IMR-90 (cell line): ENCODE results near the gene SLC66A3. TPM values are rescaled to one million over a fixed set of nuclear protein-coding genes. Genes with fewer than 3 reads are reported as not detected.

Experiments used
- ATAC-seq: fragments of 200-7000 bp; cut with Tn5 transposase; 2 replicates; pipeline ENCODE4 v1.9.1; 2020; ENCODE audit warnings: low read depth, mild to moderate bottlenecking, moderate library complexity
- BruUV-seq: library from RNA; stranded (reverse); fragments of 400-500 nt; replicated peaks from 2 replicates; lab custom pipeline; 2021; lab: Mats Ljungman, UMichigan
- CTCF ChIA-PET: fragments of 300-600 bp; formaldehyde crosslinking; extraction: SDS; loops from one replicate; lab custom pipeline; 2021; ENCODE audit warnings: antibody characterized with exemption; lab: Yijun Ruan, JAX
- POLR2A ChIA-PET: fragments of 300-600 bp; sonication (Branson Sonifier 250); formaldehyde crosslinking; loops from one replicate; lab custom pipeline; 2022; ENCODE audit warnings: antibody characterized with exemption; ENCODE audit not compliant: unreplicated experiment; lab: Charles Lee
- DNase-seq: peaks from one replicate; pipeline ENCODE4 v3.0.0; 2013
- H2AFZ ChIP-seq: replicated peaks from 2 replicates; pipeline ENCODE3; 2013; ENCODE audit warnings: low read length, mild to moderate bottlenecking; ENCODE audit not compliant: poor library complexity
- H2AK5ac ChIP-seq: 2 replicates; pipeline ENCODE4 v1.6.1; 2013; ENCODE audit warnings: low read depth, low read length, inconsistent platforms
- H2AK9ac ChIP-seq: replicated peaks from 2 replicates; pipeline ENCODE3; 2013; ENCODE audit warnings: mild to moderate bottlenecking, low read depth, low read length, moderate library complexity; ENCODE audit not compliant: poor library complexity
- H2BK120ac ChIP-seq: 2 replicates; pipeline ENCODE4 v1.6.1; 2013; ENCODE audit warnings: low read depth, low read length, inconsistent platforms
- H2BK15ac ChIP-seq: 3 replicates; pipeline ENCODE4 v1.6.1; 2013; ENCODE audit warnings: low read depth, low read length, inconsistent platforms
- H2BK20ac ChIP-seq: 2 replicates; pipeline ENCODE4 v1.6.1; 2013; ENCODE audit warnings: low read depth, mild to moderate bottlenecking, inconsistent platforms, low read length, moderate library complexity
- H2BK5ac ChIP-seq: 2 replicates; pipeline ENCODE4 v1.6.1; 2013; ENCODE audit warnings: mild to moderate bottlenecking, low read depth, low read length, inconsistent platforms; ENCODE audit not compliant: poor library complexity, severe bottlenecking
- H3K14ac ChIP-seq: replicated peaks from 2 replicates; pipeline ENCODE4 v1.6.1; 2013; ENCODE audit warnings: low read depth, low read length, inconsistent platforms
- H3K18ac ChIP-seq: 2 replicates; pipeline ENCODE4 v1.6.1; 2013; ENCODE audit warnings: low read depth, low read length, control low read depth
- H3K23ac ChIP-seq: 2 replicates; pipeline ENCODE4 v1.6.1; 2013; ENCODE audit warnings: low read depth, low read length, inconsistent platforms
- H3K27ac ChIP-seq: 2 replicates; pipeline ENCODE4 v1.5.1; 2013; ENCODE audit warnings: mild to moderate bottlenecking, control low read depth, low read length; ENCODE audit not compliant: insufficient read depth
- H3K27me3 ChIP-seq: 2 replicates; pipeline ENCODE4 v1.6.1; 2013; ENCODE audit warnings: low read length; ENCODE audit not compliant: control insufficient read depth, insufficient read depth
- H3K36me3 ChIP-seq: 2 replicates; pipeline ENCODE4 v1.6.1; 2013; ENCODE audit warnings: low read length, mixed read lengths; ENCODE audit not compliant: control insufficient read depth, insufficient read depth
- H3K4ac ChIP-seq: 2 replicates; pipeline ENCODE4 v1.6.1; 2013; ENCODE audit warnings: low read depth, low read length, inconsistent platforms
- H3K4me1 ChIP-seq: 2 replicates; pipeline ENCODE4 v1.6.1; 2013; ENCODE audit warnings: low read length, mixed read lengths; ENCODE audit not compliant: control insufficient read depth, insufficient read depth
- H3K4me2 ChIP-seq: 2 replicates; pipeline ENCODE4 v1.6.1; 2013; ENCODE audit warnings: low read depth, mild to moderate bottlenecking, control low read depth, low read length, moderate library complexity
- H3K4me3 ChIP-seq: 2 replicates; pipeline ENCODE4 v1.5.1; 2013; ENCODE audit warnings: low read depth, mild to moderate bottlenecking, control low read depth, low read length, moderate library complexity; ENCODE audit not compliant: insufficient read depth
- H3K56ac ChIP-seq: 2 replicates; pipeline ENCODE4 v1.6.1; 2013; ENCODE audit warnings: low read length, inconsistent platforms; ENCODE audit not compliant: insufficient read depth; ENCODE audit errors: extremely low read depth
- H3K79me1 ChIP-seq, 2 experiments: 2 replicates each; pipeline ENCODE4 v1.6.1; 2013; ENCODE audit warnings: low read length in 2 of 2, inconsistent platforms in 1 of 2, low read depth in 1 of 2
- H3K9ac ChIP-seq: 2 replicates; pipeline ENCODE4 v1.6.1; 2013; ENCODE audit warnings: low read depth, low read length, control low read depth
- H3K9me1 ChIP-seq: 2 replicates; pipeline ENCODE4 v1.6.1; 2013; ENCODE audit warnings: low read length, inconsistent platforms; ENCODE audit not compliant: insufficient read depth
- H3K9me3 ChIP-seq: 2 replicates; pipeline ENCODE4 v1.6.1; 2013; ENCODE audit warnings: low read length; ENCODE audit not compliant: control insufficient read depth, insufficient read depth
- H4K20me1 ChIP-seq: 2 replicates; pipeline ENCODE4 v1.6.1; 2013; ENCODE audit warnings: low read length, inconsistent platforms; ENCODE audit not compliant: insufficient read depth
- H4K5ac ChIP-seq: 2 replicates; pipeline ENCODE4 v1.6.1; 2013; ENCODE audit warnings: mild to moderate bottlenecking, low read depth, low read length, control low read depth
- H4K8ac ChIP-seq, 2 experiments: 2 replicates each; pipeline ENCODE4 v1.6.1; 2013; ENCODE audit warnings: low read depth in 2 of 2, low read length in 2 of 2, control low read depth in 1 of 2, inconsistent platforms in 1 of 2
- H4K91ac ChIP-seq: 2 replicates; pipeline ENCODE4 v1.6.1; 2013; ENCODE audit warnings: low read depth, low read length, inconsistent platforms; ENCODE audit not compliant: insufficient read depth
- NFE2L2 ChIP-seq: fragments of 150-350 bp; IDR thresholded peaks from 2 replicates; pipeline ENCODE4 v1.6.1; 2016; ENCODE audit warnings: low read depth, mild to moderate bottlenecking, low read length
- WGBS, 2 experiments: methylation state at CpG; one replicate each; pipeline versions ENCODE4 v1.1.5 to v1.1.7; 2013; ENCODE audit warnings: missing lambda C conversion rate in 2 of 2; ENCODE audit not compliant: insufficient read length in 1 of 2; ENCODE audit errors: extremely low coverage in 2 of 2; 5-methylcytosine and 5-hydroxymethylcytosine counted together
- dilution Hi-C: fragments of 300-500 bp; cut with HindIII; formaldehyde crosslinking; loops from one replicate; pipeline ENCODE4 v1.14.3; 2018; ENCODE audit warnings: low sequenced_read_pairs; ENCODE audit not compliant: unreplicated experiment
- in situ Hi-C: fragments of 300-500 bp; cut with MboI; formaldehyde crosslinking; loops from 3 replicates; pipeline ENCODE4 v1.14.3; 2019; ENCODE audit warnings: low sequenced_read_pairs, inconsistent platforms, mixed read lengths
- intact Hi-C: fragments of 100-400 bp; cut with micrococcal nuclease; formaldehyde crosslinking; loops from 2 replicates; pipeline ENCODE4 v1.10.0; 2022
- polyA plus RNA-seq, 3 experiments: library from polyadenylated mRNA; depleted of rRNA; stranded (reverse); fragments of >200 nt; gene quantifications; 2 replicates each; pipeline ENCODE4 v1.2.3, GENCODE V29; 2012; ENCODE audit warnings: low replicate concordance in 1 of 3
- total RNA-seq: library from RNA; depleted of rRNA; stranded (reverse); fragments of >200 nt; gene quantifications from 2 replicates; pipeline ENCODE4 v1.2.3, GENCODE V29; 2012

SLC66A3 gene
- total and polyA plus RNA-seq, 2 of the 4 experiments (the other 2 are of a cell fraction): 18.1 to 25.2 TPM

GRCh38 chr2:11174222-11174621 lies 19.0 kb downstream of the SLC66A3 start:
- Histone ChIP-seq H3K9ac (no peak overlapping the region), H3K23ac (no peak overlapping the region), H4K8ac (no peak overlapping the region), H3K36me3 (peaks cover 1% of the 10 kb centered on the region; the same call in 1 of the 2 replicates), H2AFZ (no peak overlapping the region), H3K27ac (no peak overlapping the region), H4K5ac (no peak overlapping the region), H3K4me3 (no peak overlapping the region), H3K27me3 (no peaks in the 10 kb centered on the region), H3K4ac (no peak overlapping the region), H2AK5ac (no peak overlapping the region), H3K9me3 (no peaks in the 10 kb centered on the region), H3K4me2 (no peak overlapping the region), H2BK20ac (no peak overlapping the region), H2BK5ac (no peak overlapping the region), H3K79me1 (peaks cover 0 to 7% of the 10 kb centered on the region in 2 experiments; a peak in 2 of 4 replicates), H2AK9ac (no peak overlapping the region), H2BK15ac (no peak overlapping the region), H3K4me1 (peaks cover 9% of the 10 kb centered on the region), H3K18ac (no peak overlapping the region), H3K56ac (no peak overlapping the region), H3K9me1 (peaks cover 6% of the 10 kb centered on the region), H4K20me1 (peaks cover 3% of the 10 kb centered on the region; the same call in 1 of the 2 replicates), H4K91ac (no peak overlapping the region), H3K14ac (no peak overlapping the region), H2BK120ac (no peak overlapping the region)
- ATAC-seq (no peak), DNase-seq (no peak)
- no peak for TF ChIP-seq NFE2L2
- BruUV-seq: no TSS peak
- POLR2A ChIA-PET: no interaction called here
- intact Hi-C loops (no loop called here), dilution Hi-C loops (no loop called here), in situ Hi-C loops (no loop called here)
- WGBS, 2 experiments: 95% methylated on average over 3 of the region's 9 CpGs; no CpG with 5 or more reads in 1 of the 2 experiments
- CTCF ChIA-PET: no interaction called here
